Neural progenitor cell (in vitro differentiated cells): ENCODE data around the gene DOCK4. TPM values are rescaled to one million over a fixed set of nuclear protein-coding genes. Genes with fewer than 3 reads are reported as not detected.

ENCODE experiments used
- DNase-seq: peaks from one replicate; pipeline ENCODE4 v3.0.0-alpha.2; 2016; ENCODE audit warnings: low spot score
- H2AFZ ChIP-seq: fragments of 200-600 bp; sonication (generic); replicated peaks from 2 replicates; pipeline ENCODE4 v1.6.1; 2016; ENCODE audit warnings: antibody characterized with exemption
- H3F3A ChIP-seq: fragments of 200-600 bp; sonication (generic); 2 replicates; pipeline ENCODE4 v1.6.1; 2016; ENCODE audit warnings: antibody characterized with exemption, low read depth
- H3K27ac ChIP-seq: fragments of 200-600 bp; sonication (generic); 2 replicates; pipeline ENCODE4 v1.5.1; 2016; ENCODE audit warnings: mild to moderate bottlenecking
- H3K27me3 ChIP-seq: fragments of 200-600 bp; sonication (generic); 2 replicates; pipeline ENCODE4 v1.6.1; 2016; ENCODE audit warnings: mild to moderate bottlenecking, moderate library complexity
- H3K36me3 ChIP-seq: fragments of 200-600 bp; sonication (generic); 2 replicates; pipeline ENCODE4 v1.5.1; 2016
- H3K4me1 ChIP-seq: fragments of 200-600 bp; sonication (generic); 2 replicates; pipeline ENCODE4 v1.6.1; 2016; ENCODE audit warnings: mixed run types
- H3K4me2 ChIP-seq: fragments of 200-600 bp; sonication (generic); 2 replicates; pipeline ENCODE4 v1.6.1; 2016
- H3K4me3 ChIP-seq: fragments of 200-600 bp; sonication (generic); 2 replicates; pipeline ENCODE4 v1.5.1; 2016
- H3K79me2 ChIP-seq: fragments of 200-600 bp; sonication (generic); 2 replicates; pipeline ENCODE4 v1.6.1; 2016; ENCODE audit warnings: low read depth
- H3K9ac ChIP-seq: fragments of 200-600 bp; sonication (generic); 2 replicates; pipeline ENCODE4 v1.6.1; 2016
- H3K9me3 ChIP-seq: fragments of 200-600 bp; sonication (generic); 2 replicates; pipeline ENCODE4 v1.5.1; 2016; ENCODE audit warnings: low read depth
- H4K20me1 ChIP-seq: fragments of 200-600 bp; sonication (generic); 2 replicates; pipeline ENCODE4 v1.6.1; 2016; ENCODE audit warnings: low read depth
- H3K27ac Mint-ChIP-seq: 3 replicates; pipeline ENCODE4 v1.8.0; 2021; ENCODE audit warnings: mixed read lengths
- H3K27me3 Mint-ChIP-seq: 2 replicates; pipeline ENCODE4 v1.8.0; 2022; ENCODE audit warnings: low read depth, mild to moderate bottlenecking, inconsistent platforms, moderate library complexity, mixed read lengths; ENCODE audit not compliant: insufficient read depth
- H3K36me3 Mint-ChIP-seq: 3 replicates; pipeline ENCODE4 v1.8.0; 2021; ENCODE audit warnings: mixed read lengths
- H3K4me1 Mint-ChIP-seq: 3 replicates; pipeline ENCODE4 v1.8.0; 2021; ENCODE audit warnings: mixed read lengths
- H3K4me3 Mint-ChIP-seq: 3 replicates; pipeline ENCODE4 v1.8.0; 2021; ENCODE audit warnings: mild to moderate bottlenecking, moderate library complexity, mixed read lengths
- H3K9me3 Mint-ChIP-seq: 3 replicates; pipeline ENCODE4 v1.8.0; 2020; ENCODE audit warnings: mixed read lengths
- CTCF ChIP-seq: fragments of 200-600 bp; sonication (generic); IDR thresholded peaks from 2 replicates; pipeline ENCODE4 v1.5.1; 2017; ENCODE audit warnings: antibody characterized with exemption, mild to moderate bottlenecking
- EZH2 ChIP-seq: fragments of 200-600 bp; sonication (generic); IDR thresholded peaks from 2 replicates; pipeline ENCODE4 v1.6.1; 2017; ENCODE audit warnings: antibody characterized with exemption, mild to moderate bottlenecking, moderate library complexity
- EZH2phosphoT487 ChIP-seq: fragments of 200-600 bp; sonication (generic); IDR thresholded peaks from 2 replicates; pipeline ENCODE4 v1.6.1; 2017; ENCODE audit warnings: antibody characterized with exemption
- total RNA-seq: library from RNA; depleted of rRNA; stranded (reverse); fragments of >200 nt; gene quantifications from 2 replicates; pipeline ENCODE4 v1.2.3, GENCODE V29; 2015; ENCODE audit warnings: low replicate concordance

Gene DOCK4
- total RNA-seq, 1 donor from 2014 or later = 11.4 TPM

DNA sequence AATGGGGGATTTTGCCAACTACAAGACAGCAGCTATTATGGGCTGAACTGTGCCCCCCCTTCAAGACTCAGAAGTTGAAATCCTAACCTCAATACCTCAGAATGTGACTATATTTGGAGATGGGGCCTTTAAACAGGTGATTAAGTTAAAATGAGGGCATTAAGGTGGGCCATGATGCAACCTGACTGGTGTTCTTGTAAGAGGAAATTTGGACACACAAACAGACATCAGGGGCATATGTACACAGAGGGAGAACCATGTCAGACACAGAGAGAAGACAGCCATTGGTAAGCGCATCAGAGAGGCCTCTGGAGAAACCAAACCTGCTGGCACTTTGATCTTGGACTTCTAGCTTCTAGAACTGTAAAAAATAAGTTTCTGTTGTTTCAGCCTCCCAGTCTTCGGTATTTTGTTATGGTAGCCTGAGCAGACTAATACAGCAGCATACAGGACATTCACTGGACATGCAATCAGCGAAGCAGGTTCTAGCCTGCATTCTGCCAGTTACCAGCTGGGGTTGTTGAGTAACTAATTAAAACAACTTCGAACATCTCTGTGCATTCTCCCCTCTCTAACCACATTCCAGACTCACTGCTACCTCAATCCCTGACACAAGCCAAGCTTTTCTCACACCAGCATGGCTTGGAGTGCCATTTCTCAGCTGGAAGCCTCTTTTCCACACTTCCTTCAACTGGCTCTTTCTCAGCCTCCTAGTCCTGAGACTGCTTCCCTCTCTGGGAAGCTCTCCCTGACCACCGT is 141.4 kb downstream of the DOCK4 start:
- H3K27ac ChIP-seq = no peak overlapping the region
- no peaks in the 10 kb centered on the region for H4K20me1 ChIP-seq
- no peaks in the 10 kb centered on the region for H3K27me3 Mint-ChIP-seq
- H3K9me3 Mint-ChIP-seq = no peaks in the 10 kb centered on the region
- no peak overlapping the region for H2AFZ ChIP-seq
- no peak overlapping the region for H3K9ac ChIP-seq
- no peak for DNase-seq
- no peaks in the 10 kb centered on the region for H3K9me3 ChIP-seq
- no peak overlapping the region for H3K4me2 ChIP-seq
- TF ChIP-seq EZH2 (no peak), EZH2phosphoT487 (no peak), CTCF (no peak)
- H3K4me3 ChIP-seq = no peak overlapping the region
- no peaks in the 10 kb centered on the region for H3K27me3 ChIP-seq
- H3K4me1 Mint-ChIP-seq = no peaks in the 10 kb centered on the region
- no peak overlapping the region for H3K27ac Mint-ChIP-seq
- no peaks in the 10 kb centered on the region for H3F3A ChIP-seq
- H3K36me3 Mint-ChIP-seq = no peaks in the 10 kb centered on the region
- H3K79me2 ChIP-seq = no peaks in the 10 kb centered on the region
- no peaks in the 10 kb centered on the region for H3K36me3 ChIP-seq
- H3K4me1 ChIP-seq = no peaks in the 10 kb centered on the region
- H3K4me3 Mint-ChIP-seq = no peak overlapping the region

GRCh38 chr7:112063974-112064373 is 142.2 kb downstream of the DOCK4 start:
- Histone ChIP-seq H3K27ac (no peak overlapping the region), H3K79me2 (no peaks in the 10 kb centered on the region), H3K4me1 (no peaks in the 10 kb centered on the region), H3K9me3 (no peaks in the 10 kb centered on the region), H3K27me3 (no peaks in the 10 kb centered on the region), H3K9ac (no peak overlapping the region), H3K36me3 (no peaks in the 10 kb centered on the region), H3F3A (no peaks in the 10 kb centered on the region), H2AFZ (no peak overlapping the region), H3K4me3 (no peak overlapping the region), H4K20me1 (no peaks in the 10 kb centered on the region), H3K4me2 (no peak overlapping the region)
- Mint-ChIP-seq H3K9me3 (no peaks in the 10 kb centered on the region), H3K27ac (no peak overlapping the region), H3K36me3 (no peaks in the 10 kb centered on the region), H3K4me3 (no peak overlapping the region), H3K4me1 (no peaks in the 10 kb centered on the region), H3K27me3 (no peaks in the 10 kb centered on the region)
- TF ChIP-seq CTCF = no peak
- no peak for TF ChIP-seq EZH2phosphoT487
- no peak for TF ChIP-seq EZH2
- no peak for DNase-seq

GRCh38 chr7:112061051-112061450 is 145.1 kb downstream of the DOCK4 start:
- TF ChIP-seq EZH2 (no peak), CTCF (no peak), EZH2phosphoT487 (no peak)
- no peak overlapping the region for H3K4me2 ChIP-seq
- no peaks in the 10 kb centered on the region for H3K27me3 ChIP-seq
- no peaks in the 10 kb centered on the region for H3K36me3 Mint-ChIP-seq
- H3K4me1 ChIP-seq = peaks cover 4% of the 10 kb centered on the region
- no peaks in the 10 kb centered on the region for H3K79me2 ChIP-seq
- no peak for DNase-seq
- H2AFZ ChIP-seq = no peak overlapping the region
- H3F3A ChIP-seq = no peaks in the 10 kb centered on the region
- H3K4me3 ChIP-seq = no peak overlapping the region
- no peaks in the 10 kb centered on the region for H3K9me3 ChIP-seq
- peak overlapping the region; percentile 27 for H3K27ac Mint-ChIP-seq
- H3K4me1 Mint-ChIP-seq = peaks cover 3% of the 10 kb centered on the region
- no peaks in the 10 kb centered on the region for H3K9me3 Mint-ChIP-seq
- H3K9ac ChIP-seq = no peak overlapping the region
- H3K27ac ChIP-seq = no peak overlapping the region
- no peaks in the 10 kb centered on the region for H3K27me3 Mint-ChIP-seq
- H3K4me3 Mint-ChIP-seq = no peak overlapping the region
- H4K20me1 ChIP-seq = no peaks in the 10 kb centered on the region
- H3K36me3 ChIP-seq = no peaks in the 10 kb centered on the region
